CD14-positive monocyte (primary cell): ENCODE measurements around the gene EXOC4. TPM values are rescaled to one million over a fixed set of nuclear protein-coding genes. Genes with fewer than 3 reads are reported as not detected.

Experiments used
- DNase-seq, 3 donors: peaks; one replicate each; pipeline ENCODE4 v3.0.0-alpha.2; 2011 to 2022
- H2AFZ ChIP-seq: 2 replicates; pipeline ENCODE4 v1.6.0; 2012; ENCODE audit warnings: mild to moderate bottlenecking, low read depth, low read length, inconsistent platforms; ENCODE audit not compliant: insufficient read depth, poor library complexity, severe bottlenecking
- H3K27ac ChIP-seq, 2 donors: 1 replicate in 1 of 2; 2 replicates in 1 of 2; pipeline ENCODE4 v1.5.1; 2012 to 2013; ENCODE audit warnings: low read length in 2 of 2, control low read depth in 1 of 2, inconsistent platforms in 1 of 2, low read depth in 1 of 2, mild to moderate bottlenecking in 1 of 2
- H3K27me3 ChIP-seq, 2 donors: one replicate each; pipeline versions ENCODE4 v1.6.0 to v1.6.1; 2011 to 2013; ENCODE audit warnings: low read length in 2 of 2; ENCODE audit not compliant: control insufficient read depth in 2 of 2, insufficient read depth in 2 of 2
- H3K36me3 ChIP-seq, 2 donors: replicated peaks in 1 of 2; 1 replicate in 1 of 2; 2 replicates in 1 of 2; pipeline versions ENCODE4 v1.5.1 to v1.6.1; 2012 to 2013; ENCODE audit warnings: low read length in 2 of 2, control low read depth in 1 of 2, inconsistent platforms in 1 of 2, mild to moderate bottlenecking in 1 of 2; ENCODE audit not compliant: insufficient read depth in 2 of 2, control insufficient read depth in 1 of 2
- H3K4me1 ChIP-seq, 2 donors: 1 replicate in 1 of 2; 2 replicates in 1 of 2; pipeline versions ENCODE4 v1.5.1 to v1.6.1; 2012 to 2013; ENCODE audit warnings: low read length in 2 of 2, control low read depth in 1 of 2, inconsistent platforms in 1 of 2, mild to moderate bottlenecking in 1 of 2, moderate library complexity in 1 of 2; ENCODE audit not compliant: insufficient read depth in 2 of 2, control insufficient read depth in 1 of 2
- H3K4me2 ChIP-seq: replicated peaks from 2 replicates; pipeline ENCODE3; 2012; ENCODE audit warnings: low read length, moderate library complexity, mild to moderate bottlenecking; ENCODE audit not compliant: poor library complexity, severe bottlenecking; ENCODE audit errors: extremely low read depth
- H3K4me3 ChIP-seq, 3 experiments: fragments of 200-600 bp in 1 of 3; sonication (generic) in 1 of 3; replicated peaks in 1 of 3; 1 replicate in 2 of 3; 2 replicates in 1 of 3; pipeline ENCODE4 v1.5.1; 2011 to 2013; ENCODE audit warnings: low read length in 3 of 3, mild to moderate bottlenecking in 3 of 3, control low read depth in 2 of 3, low read depth in 2 of 3, inconsistent platforms in 1 of 3, moderate library complexity in 1 of 3
- H3K79me2 ChIP-seq: 2 replicates; pipeline ENCODE4 v1.6.0; 2012; ENCODE audit warnings: mild to moderate bottlenecking, control low read depth, inconsistent platforms, low read length, moderate library complexity; ENCODE audit not compliant: insufficient read depth
- H3K9ac ChIP-seq: 2 replicates; pipeline ENCODE4 v1.6.0; 2017; ENCODE audit warnings: low read length, mild to moderate bottlenecking; ENCODE audit not compliant: insufficient read depth, poor library complexity, severe bottlenecking
- H3K9me3 ChIP-seq, 2 donors: replicated peaks in 1 of 2; 1 replicate in 1 of 2; 2 replicates in 1 of 2; pipeline versions ENCODE4 v1.5.1 to v1.6.1; 2012 to 2013; ENCODE audit warnings: low read length in 2 of 2, control low read depth in 1 of 2; ENCODE audit not compliant: control insufficient read depth in 1 of 2, insufficient read depth in 1 of 2
- H4K20me1 ChIP-seq: 2 replicates; pipeline ENCODE4 v1.6.0; 2012; ENCODE audit warnings: mild to moderate bottlenecking, low read length, control low read depth, moderate library complexity; ENCODE audit not compliant: insufficient read depth
- H3K27ac Mint-ChIP-seq, 7 donors: one replicate each; pipeline ENCODE4 v1.8.0; 2020; ENCODE audit warnings: mild to moderate bottlenecking in 7 of 7, mixed read lengths in 7 of 7, moderate library complexity in 6 of 7, inconsistent platforms in 2 of 7
- H3K27me3 Mint-ChIP-seq, 3 donors: one replicate each; pipeline ENCODE4 v1.8.0; 2021 to 2022; ENCODE audit warnings: low read depth in 3 of 3, mild to moderate bottlenecking in 3 of 3, mixed read lengths in 3 of 3, moderate library complexity in 3 of 3, inconsistent platforms in 1 of 3
- H3K36me3 Mint-ChIP-seq, 2 donors: one replicate each; pipeline ENCODE4 v1.8.0; 2020; ENCODE audit warnings: mixed read lengths in 2 of 2, inconsistent platforms in 1 of 2, mild to moderate bottlenecking in 1 of 2
- H3K4me1 Mint-ChIP-seq: one replicate; pipeline ENCODE4 v1.8.0; 2020; ENCODE audit warnings: mild to moderate bottlenecking, mixed read lengths
- H3K4me3 Mint-ChIP-seq, 2 donors: one replicate each; pipeline ENCODE4 v1.8.0; 2020; ENCODE audit warnings: mild to moderate bottlenecking in 2 of 2, mixed read lengths in 2 of 2, moderate library complexity in 1 of 2
- H3K9me3 Mint-ChIP-seq, 7 donors: one replicate each; pipeline ENCODE4 v1.8.0; 2020 to 2022; ENCODE audit warnings: mixed read lengths in 7 of 7, mild to moderate bottlenecking in 6 of 7, moderate library complexity in 6 of 7, inconsistent platforms in 2 of 7
- WGBS: methylation state at CpG from one replicate; pipeline ENCODE4 v1.1.5; 2013; ENCODE audit warnings: missing lambda C conversion rate; ENCODE audit not compliant: insufficient coverage; 5-methylcytosine and 5-hydroxymethylcytosine counted together
- intact Hi-C, 2 donors: fragments of 100-400 bp; cut with micrococcal nuclease; formaldehyde crosslinking; loops; one replicate each; pipeline versions ENCODE4 v1.15.0 to v1.15.1; 2023
- polyA plus RNA-seq, 3 donors: library from polyadenylated mRNA; depleted of rRNA in 1 of 3; unstranded in 2 of 3; stranded (reverse) in 1 of 3; fragments of 300-500 nt in 2 of 3; fragments of >200 nt in 1 of 3; fragmentation: Illumina TruSeq in 2 of 3; gene quantifications; 1 replicate in 2 of 3; 2 replicates in 1 of 3; pipeline ENCODE4 v1.2.3, GENCODE V29; 2012 to 2021
- TF ChIP-seq, protein P1 (sequence below): fragments of 200-600 bp; IDR thresholded peaks from one replicate; pipeline ENCODE4 v1.8.0; 2022; ENCODE audit warnings: antibody characterized with exemption, mild to moderate bottlenecking

Gene EXOC4
- polyA plus RNA-seq, 3 donors: 20.6 to 22.3 (median 22.3) TPM

DNA sequence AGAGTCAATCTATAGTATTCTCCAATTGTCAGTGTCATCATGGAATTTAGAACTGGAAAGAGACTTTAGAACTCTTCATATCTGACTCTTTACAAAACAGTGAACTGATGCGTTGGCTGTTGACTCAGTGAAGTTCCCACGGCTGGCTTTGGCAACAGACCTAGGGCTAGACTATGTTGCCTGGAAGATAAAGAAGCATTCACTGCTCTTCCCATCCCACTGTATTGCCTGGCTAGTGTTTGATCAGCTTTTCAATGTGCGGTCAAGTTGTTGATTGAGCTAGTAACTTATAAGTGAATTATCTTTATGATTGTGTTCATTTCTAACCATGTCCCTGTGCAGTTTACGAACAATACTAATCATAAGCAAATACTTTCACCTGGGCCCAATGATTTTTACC is 508.6 kb downstream of the EXOC4 start:
- no peak for DNase-seq
- no peak overlapping the region for H3K4me3 Mint-ChIP-seq
- intact Hi-C loops: no loop called here
- H3K27ac ChIP-seq: no peak overlapping the region
- H3K27me3 Mint-ChIP-seq: no peaks in the 10 kb centered on the region
- H3K4me1 ChIP-seq: no peaks in the 10 kb centered on the region
- no peak overlapping the region for H2AFZ ChIP-seq
- no peaks in the 10 kb centered on the region for H4K20me1 ChIP-seq
- no peaks in the 10 kb centered on the region for H3K79me2 ChIP-seq
- H3K27ac Mint-ChIP-seq: no peak overlapping the region
- H3K27me3 ChIP-seq: no peaks in the 10 kb centered on the region
- no peaks in the 10 kb centered on the region for H3K4me1 Mint-ChIP-seq
- no peaks in the 10 kb centered on the region for H3K9me3 Mint-ChIP-seq
- peaks cover 0 to 4% of the 10 kb centered on the region in 2 donors for H3K36me3 Mint-ChIP-seq
- TF ChIP-seq, protein P1, sequence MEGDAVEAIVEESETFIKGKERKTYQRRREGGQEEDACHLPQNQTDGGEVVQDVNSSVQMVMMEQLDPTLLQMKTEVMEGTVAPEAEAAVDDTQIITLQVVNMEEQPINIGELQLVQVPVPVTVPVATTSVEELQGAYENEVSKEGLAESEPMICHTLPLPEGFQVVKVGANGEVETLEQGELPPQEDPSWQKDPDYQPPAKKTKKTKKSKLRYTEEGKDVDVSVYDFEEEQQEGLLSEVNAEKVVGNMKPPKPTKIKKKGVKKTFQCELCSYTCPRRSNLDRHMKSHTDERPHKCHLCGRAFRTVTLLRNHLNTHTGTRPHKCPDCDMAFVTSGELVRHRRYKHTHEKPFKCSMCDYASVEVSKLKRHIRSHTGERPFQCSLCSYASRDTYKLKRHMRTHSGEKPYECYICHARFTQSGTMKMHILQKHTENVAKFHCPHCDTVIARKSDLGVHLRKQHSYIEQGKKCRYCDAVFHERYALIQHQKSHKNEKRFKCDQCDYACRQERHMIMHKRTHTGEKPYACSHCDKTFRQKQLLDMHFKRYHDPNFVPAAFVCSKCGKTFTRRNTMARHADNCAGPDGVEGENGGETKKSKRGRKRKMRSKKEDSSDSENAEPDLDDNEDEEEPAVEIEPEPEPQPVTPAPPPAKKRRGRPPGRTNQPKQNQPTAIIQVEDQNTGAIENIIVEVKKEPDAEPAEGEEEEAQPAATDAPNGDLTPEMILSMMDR: no peak
- no peak overlapping the region for H3K9ac ChIP-seq
- H3K36me3 ChIP-seq: no peaks in the 10 kb centered on the region
- H3K4me2 ChIP-seq: no peak overlapping the region
- no CpG with 5 or more reads among the region's 4 CpGs for WGBS
- H3K9me3 ChIP-seq: no peaks in the 10 kb centered on the region
- H3K4me3 ChIP-seq: no peak overlapping the region

DNA sequence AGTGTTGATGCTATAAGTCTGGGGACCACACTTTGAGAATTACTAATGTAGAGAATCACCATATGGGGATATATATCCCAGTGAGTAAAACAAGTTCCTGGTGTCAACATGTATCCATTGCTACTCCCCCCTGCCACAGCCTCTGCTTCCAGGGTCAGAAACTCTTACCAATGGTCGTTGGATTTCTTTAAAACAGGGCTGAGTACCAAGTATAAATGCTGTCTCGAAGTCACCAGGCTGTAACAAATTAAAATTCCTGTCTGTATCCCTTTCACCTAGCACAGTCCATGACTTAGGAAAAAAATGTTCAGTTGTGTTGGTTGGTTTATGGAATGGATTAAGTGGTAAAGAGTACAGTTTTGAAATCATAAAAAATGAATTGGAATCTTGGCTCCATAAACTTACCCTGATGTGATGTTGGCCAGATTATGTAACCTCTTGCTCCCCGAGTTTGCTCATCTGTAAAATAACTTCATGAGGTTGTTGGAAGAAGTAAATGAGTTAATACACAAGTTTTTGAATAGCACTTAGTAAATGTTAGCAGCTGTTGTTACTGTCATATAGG is 510.3 kb downstream of the EXOC4 start:
- Histone ChIP-seq H3K4me1 (no peaks in the 10 kb centered on the region), H2AFZ (no peak overlapping the region), H3K4me3 (no peak overlapping the region), H3K36me3 (no peaks in the 10 kb centered on the region), H3K27me3 (no peaks in the 10 kb centered on the region), H3K9ac (no peak overlapping the region), H4K20me1 (no peaks in the 10 kb centered on the region), H3K4me2 (no peak overlapping the region), H3K27ac (no peak overlapping the region), H3K79me2 (no peaks in the 10 kb centered on the region), H3K9me3 (no peaks in the 10 kb centered on the region)
- WGBS: 100% methylated on average over 2 of the region's 3 CpGs
- intact Hi-C loops: no loop called here
- Mint-ChIP-seq H3K27ac (no peak overlapping the region), H3K4me1 (no peaks in the 10 kb centered on the region), H3K4me3 (no peak overlapping the region), H3K36me3 (peaks cover 1 to 4% of the 10 kb centered on the region in 2 donors), H3K27me3 (no peaks in the 10 kb centered on the region), H3K9me3 (no peaks in the 10 kb centered on the region)
- DNase-seq: no peak
- TF ChIP-seq, protein P1: no peak
